HepG2 (cell line): ENCODE data around the gene HABP2. TPM values are rescaled to one million over a fixed set of nuclear protein-coding genes. Genes with fewer than 3 reads are reported as not detected.
A peak's percentile ranks its signal among the peaks of the same experiment; 100 is the strongest.

ENCODE experiments used
- ATAC-seq: fragments of 200-7000 bp; cut with Tn5 transposase; 3 replicates; pipeline ENCODE4 v1.9.1; 2020; ENCODE audit warnings: mild to moderate bottlenecking, moderate library complexity
- BruUV-seq: library from RNA; stranded (reverse); fragments of 400-500 nt; replicated peaks from 2 replicates; lab custom pipeline; 2021; lab: Mats Ljungman, UMichigan
- CTCF ChIA-PET: fragments of 300-600 bp; formaldehyde crosslinking; extraction: SDS; loops from one replicate; lab custom pipeline; 2021; ENCODE audit warnings: low total read pairs, inconsistent platforms, low intra/inter-chr PET ratio; lab: Yijun Ruan, JAX
- POLR2A ChIA-PET: fragments of 350-600 bp; sonication (Branson Sonifier 250); formaldehyde crosslinking; loops from one replicate; lab custom pipeline; 2020; ENCODE audit warnings: antibody characterized with exemption, inconsistent platforms; lab: Yijun Ruan, JAX
- DNase-seq: peaks from one replicate; pipeline ENCODE4 v3.0.0-alpha.2; 2015; ENCODE audit warnings: low spot score
- FAIRE-seq: peaks from 3 replicates; lab custom pipeline; 2011; peaks lifted over from hg19 to GRCh38; lab: Jason Lieb, UNC
- H2AFZ ChIP-seq: one replicate; pipeline ENCODE4 v1.6.1; 2011; ENCODE audit warnings: low read length, inconsistent platforms
- H3K27ac ChIP-seq: fragments of 300-600 bp; 3 replicates; pipeline ENCODE4 v1.8.0; 2011; ENCODE audit warnings: mixed run types, mild to moderate bottlenecking, mixed read lengths, low read length, inconsistent platforms; ENCODE audit not compliant: insufficient read depth; ENCODE audit errors: extremely low read length
- H3K27me3 ChIP-seq, 2 experiments: fragments of 200-600 bp in 1 of 2; 2 replicates in 1 of 2; 3 replicates in 1 of 2; pipeline versions ENCODE4 v1.6.0 to v1.8.0; 2011; ENCODE audit warnings: low read length in 2 of 2, mild to moderate bottlenecking in 2 of 2, moderate library complexity in 2 of 2, inconsistent platforms in 1 of 2; ENCODE audit not compliant: insufficient read depth in 2 of 2, control insufficient read depth in 1 of 2
- H3K36me3 ChIP-seq, 2 experiments: fragments of 200-600 bp in 1 of 2; replicated peaks in 1 of 2; 2 replicates in 1 of 2; 3 replicates in 1 of 2; pipeline versions ENCODE4 v1.5.1 to v1.8.0; 2011; ENCODE audit warnings: low read length in 2 of 2, inconsistent platforms in 1 of 2; ENCODE audit not compliant: insufficient read depth in 2 of 2, control insufficient read depth in 1 of 2
- H3K4me1 ChIP-seq: 2 replicates; pipeline ENCODE4 v1.5.1; 2012; ENCODE audit warnings: low read length, inconsistent platforms; ENCODE audit not compliant: insufficient read depth
- H3K4me2 ChIP-seq: 2 replicates; pipeline ENCODE4 v1.6.0; 2011; ENCODE audit warnings: low read depth, low read length, inconsistent platforms
- H3K4me3 ChIP-seq, 3 experiments: fragments of 200-600 bp in 1 of 3; sonication (generic), shearing (Covaris generic) in 1 of 3; replicated peaks in 1 of 3; 2 replicates each; pipeline ENCODE4 v1.5.1; 2011 to 2016; ENCODE audit warnings: low read length in 3 of 3, inconsistent platforms in 2 of 3, low read depth in 2 of 3, mild to moderate bottlenecking in 2 of 3, control low read depth in 1 of 3, mixed read lengths in 1 of 3; ENCODE audit not compliant: insufficient read depth in 1 of 3
- H3K79me2 ChIP-seq: one replicate; pipeline ENCODE4 v1.6.1; 2011; ENCODE audit warnings: low read length, inconsistent platforms; ENCODE audit not compliant: insufficient read depth
- H3K9ac ChIP-seq: 2 replicates; pipeline ENCODE4 v1.6.0; 2011; ENCODE audit warnings: mild to moderate bottlenecking, low read depth, low read length, inconsistent platforms; ENCODE audit not compliant: insufficient read depth
- H3K9me3 ChIP-seq: 2 replicates; pipeline ENCODE4 v1.5.1; 2012; ENCODE audit warnings: mild to moderate bottlenecking, low read length
- H4K20me1 ChIP-seq: 2 replicates; pipeline ENCODE4 v1.6.0; 2011; ENCODE audit warnings: inconsistent platforms, mild to moderate bottlenecking, low read length, moderate library complexity; ENCODE audit not compliant: insufficient read depth
- HMG20B ChIP-seq: conservative IDR thresholded peaks from 2 replicates; pipeline ENCODE4 v1.6.1; 2016; ENCODE audit warnings: missing genetic modification reagents, missing compliant biosample characterization
- HOXA5 ChIP-seq: sonication (generic); formaldehyde crosslinking; IDR thresholded peaks from 2 replicates; pipeline ENCODE4 v1.4.0; 2020; ENCODE audit warnings: missing genetic modification reagents
- KAT2B ChIP-seq: fragments of 150-350 bp; IDR thresholded peaks from 2 replicates; pipeline ENCODE4 v1.6.1; 2014; ENCODE audit warnings: low read depth, low read length, borderline replicate concordance
- NR2F2 ChIP-seq: IDR thresholded peaks from 2 replicates; pipeline ENCODE4 v1.6.1; 2012; ENCODE audit warnings: low read depth, inconsistent platforms, borderline replicate concordance
- RFX3 ChIP-seq: IDR thresholded peaks from 2 replicates; pipeline ENCODE4 v1.6.1; 2016; ENCODE audit warnings: missing biosample characterization, missing genetic modification reagents
- YEATS2 ChIP-seq: sonication (generic); formaldehyde crosslinking; IDR thresholded peaks from 2 replicates; pipeline ENCODE4 v1.4.0; 2020; ENCODE audit warnings: missing genetic modification reagents, borderline replicate concordance
- ZKSCAN5 ChIP-seq: sonication (generic); formaldehyde crosslinking; IDR thresholded peaks from 2 replicates; pipeline ENCODE4 v1.5.1; 2020; ENCODE audit warnings: mild to moderate bottlenecking, missing genetic modification reagents
- ZNF12 ChIP-seq: sonication (generic); formaldehyde crosslinking; IDR thresholded peaks from 2 replicates; pipeline ENCODE4 v1.5.0; 2020; ENCODE audit warnings: missing genetic modification reagents
- ZNF317 ChIP-seq: sonication (generic); formaldehyde crosslinking; IDR thresholded peaks from 2 replicates; pipeline ENCODE4 v1.5.0; 2020; ENCODE audit warnings: mild to moderate bottlenecking, missing genetic modification reagents
- WGBS: methylation state at CpG from one replicate; pipeline ENCODE4 v1.1.6; 2017; ENCODE audit warnings: low lambda C conversion rate; 5-methylcytosine and 5-hydroxymethylcytosine counted together
- in situ Hi-C: cut with HindIII; loops from 2 replicates; pipeline ENCODE4 v1.10.0; 2017; ENCODE audit warnings: low pct_unique_long_range_greater_than_20kb; ENCODE audit not compliant: extremely low pct_ligation_motif_present
- intact Hi-C: fragments of 100-400 bp; cut with micrococcal nuclease; formaldehyde crosslinking; loops from one replicate; pipeline ENCODE4 v1.10.0; 2022; ENCODE audit not compliant: unreplicated experiment
- polyA plus RNA-seq, 8 experiments: library from polyadenylated mRNA; depleted of rRNA in 3 of 8; stranded (reverse) in 7 of 8; unstranded in 1 of 8; fragments of >200 nt; fragmentation: Illumina TruSeq in 4 of 8; extraction: Trizol in 4 of 8; gene quantifications; 2 replicates each; pipeline versions ENCODE4 v1.2.1 to v1.2.3, GENCODE V29; 2011 to 2016; ENCODE audit warnings: low read depth in 4 of 8, missing spikeins in 1 of 8, mixed read lengths in 1 of 8; ENCODE audit not compliant: insufficient read depth in 1 of 8
- total RNA-seq, 5 experiments: library from RNA; depleted of rRNA; stranded (reverse); fragments of >200 nt; fragmentation: Illumina TruSeq; extraction: Trizol; gene quantifications; 2 replicates each; pipeline ENCODE4 v1.2.3, GENCODE V29; 2016; ENCODE audit warnings: low read depth in 1 of 5

HABP2 gene
- total and polyA plus RNA-seq, 2 of the 13 experiments (the other 11 are each of a cell fraction or from before 2014, with no cell fraction given), result 0.12 to 0.13 TPM

GRCh38 chr10:113511419-113511818 is 41.4 kb upstream of the HABP2 start:
- no peak overlapping the region for H2AFZ ChIP-seq
- FAIRE-seq, result no peak
- ChIA-PET CTCF (no interaction called here), POLR2A (no interaction called here)
- TF ChIP-seq ZNF317 (CRISPR knock-in tag), result peak; percentile 93
- no peak for TF ChIP-seq ZNF12 (CRISPR knock-in tag)
- no TSS peak for BruUV-seq
- no peak for ATAC-seq
- no peak overlapping the region for H3K9ac ChIP-seq
- H3K4me1 ChIP-seq, result no peaks in the 10 kb centered on the region
- no peaks in the 10 kb centered on the region; a peak in 1 of 5 replicates for H3K27me3 ChIP-seq
- H3K36me3 ChIP-seq, result no peaks in the 10 kb centered on the region
- in situ Hi-C loops, result no loop called here
- H3K4me3 ChIP-seq, result no peak overlapping the region
- no peak overlapping the region for H3K27ac ChIP-seq
- peaks cover 10% of the 10 kb centered on the region for H3K9me3 ChIP-seq
- no peak for DNase-seq
- H3K79me2 ChIP-seq, result no peaks in the 10 kb centered on the region
- no peak overlapping the region for H3K4me2 ChIP-seq
- intact Hi-C loops, result no loop called here
- H4K20me1 ChIP-seq, result no peaks in the 10 kb centered on the region

- no TSS peak for BruUV-seq
- no peaks in the 10 kb centered on the region for H3K4me1 ChIP-seq
- POLR2A ChIA-PET, result no interaction called here
- H3K4me3 ChIP-seq, result no peak overlapping the region
- no peaks in the 10 kb centered on the region for H3K36me3 ChIP-seq
- H3K9ac ChIP-seq, result no peak overlapping the region
- no peaks in the 10 kb centered on the region for H4K20me1 ChIP-seq
- no peak for DNase-seq
- H3K4me2 ChIP-seq, result no peak overlapping the region
- WGBS, result 28% methylated on average over 6 of the region's 6 CpGs
- peaks cover 10% of the 10 kb centered on the region for H3K9me3 ChIP-seq
- in situ Hi-C loops, result no loop called here
- no peak for ATAC-seq
- no peak overlapping the region for H2AFZ ChIP-seq
- no peak for TF ChIP-seq HOXA5 (CRISPR knock-in tag)
- TF ChIP-seq YEATS2 (CRISPR knock-in tag), result no peak
- TF ChIP-seq KAT2B, result no peak
- no peak for TF ChIP-seq HMG20B
- TF ChIP-seq ZKSCAN5 (CRISPR knock-in tag), result no peak
- no peak for TF ChIP-seq NR2F2
- no peak for TF ChIP-seq RFX3 (CRISPR knock-in tag)
- CTCF ChIA-PET, result no interaction called here
- 0 out of 5 replicates have a peak, but pooled peaks cover 0 to 4% of the 10 kb centered on the region in 2 experiments for H3K27me3 ChIP-seq
- FAIRE-seq, result no peak
- no peaks in the 10 kb centered on the region for H3K79me2 ChIP-seq
- H3K27ac ChIP-seq, result no peak overlapping the region
- intact Hi-C loops, result no loop called here
Measured at GRCh38 chr10:113515161-113515560, 37.7 kb upstream of the HABP2 start.
